Right lobe of liver (tissue), 6 donors: ENCODE results near the gene TRMT5. TPM values are rescaled to one million over a fixed set of nuclear protein-coding genes. Genes with fewer than 3 reads are reported as not detected.

Experiments
- ATAC-seq, 4 donors: fragments of 200-7000 bp; cut with Tn5 transposase; one replicate each; pipeline ENCODE4 v1.9.1; 2020; ENCODE audit warnings: mild to moderate bottlenecking in 4 of 4, moderate library complexity in 4 of 4
- DNase-seq, 3 donors: peaks; one replicate each; pipeline ENCODE4 v3.0.0-alpha.2; 2020
- H3K27ac ChIP-seq, 3 donors: fragments of 200-600 bp; one replicate each; pipeline ENCODE4 v1.8.0; 2022
- H3K27me3 ChIP-seq, 2 donors: fragments of 200-600 bp; one replicate each; pipeline ENCODE4 v1.8.0; 2022
- H3K36me3 ChIP-seq, 4 donors: fragments of 200-600 bp; sonication (generic) in 1 of 4; one replicate each; pipeline versions ENCODE4 v1.5.1 to v1.8.0; 2017 to 2022; ENCODE audit warnings: control low read depth in 1 of 4
- H3K4me1 ChIP-seq, 4 donors: fragments of 200-600 bp; sonication (generic) in 1 of 4; one replicate each; pipeline versions ENCODE4 v1.5.1 to v1.8.0; 2017 to 2022; ENCODE audit warnings: control low read depth in 1 of 4
- H3K4me3 ChIP-seq, 3 donors: fragments of 200-600 bp; one replicate each; pipeline ENCODE4 v1.8.0; 2022
- H3K9me3 ChIP-seq, 4 donors: fragments of 200-600 bp; sonication (generic) in 1 of 4; one replicate each; pipeline versions ENCODE4 v1.5.1 to v1.8.0; 2017 to 2022; ENCODE audit warnings: control low read depth in 1 of 4
- CTCF ChIP-seq, 4 donors: fragments of 200-600 bp in 3 of 4; fragments of 450-650 bp in 1 of 4; IDR thresholded peaks; one replicate each; pipeline versions ENCODE4 v1.5.1 to v1.8.0; 2016 to 2022; ENCODE audit warnings: antibody characterized with exemption in 4 of 4, mild to moderate bottlenecking in 2 of 4
- POLR2A ChIP-seq: fragments of 450-650 bp; IDR thresholded peaks from one replicate; pipeline ENCODE4 v1.6.1; 2017; ENCODE audit warnings: antibody characterized with exemption, mild to moderate bottlenecking
- WGBS: methylation state at CpG from one replicate; pipeline ENCODE4 v1.1.6; 2018; ENCODE audit warnings: low coverage, low lambda C conversion rate; ENCODE audit not compliant: insufficient coverage; ENCODE audit errors: missing lambda C conversion rate; 5-methylcytosine and 5-hydroxymethylcytosine counted together
- intact Hi-C, 2 donors: fragments of 100-400 bp; cut with DNase I; formaldehyde crosslinking; loops; one replicate each; pipeline versions ENCODE4 v1.11.2 to v1.14.1; 2022
- total RNA-seq, 6 experiments: library from RNA; depleted of rRNA in 2 of 6; stranded (reverse); fragments of >200 nt in 2 of 6; fragmentation: NEBNext Ultra II Directional in 3 of 6; extraction: Animal tissue kit (Norgen Biotek cat#: 25700) in 3 of 6; gene quantifications; one replicate each; pipeline versions ENCODE4 v1.1.0 to v1.2.4, GENCODE V29; 2016 to 2023
- donor health status: DM: no; HTN: yes; CAD: no.
- donor health status: DM: no; HTN: no; CAD: no.
- donor health status: DM: no; HTN: no; CAD: no.
- donor health status: DM: no; HTN: yes; CAD: no.
- donor health status: DM: no; HTN: yes; CAD: no.

The TRMT5 gene
- total RNA-seq, 6 experiments from 2014 or later, result 4.3 to 7.6 (median 5.5) TPM

GRCh38 chr14:61019537-61019936 is 38.7 kb upstream of the TRMT5 start:
- Histone ChIP-seq H3K27me3 (no peaks in the 10 kb centered on the region), H3K27ac (no peak overlapping the region), H3K36me3 (peaks cover 0 to 7% (median 0%) of the 10 kb centered on the region in 4 donors), H3K4me1 (no peaks in the 10 kb centered on the region), H3K4me3 (no peak overlapping the region), H3K9me3 (no peaks in the 10 kb centered on the region)
- intact Hi-C loops, result no loop called here
- no peak for DNase-seq
- ATAC-seq, result no peak
- whole genome bisulfite sequencing, result 75% methylated on average over 1 of the region's 1 CpG
- TF ChIP-seq POLR2A (no peak), CTCF (IDR thresholded peaks at IDR 0.05) (no peak)

DNA sequence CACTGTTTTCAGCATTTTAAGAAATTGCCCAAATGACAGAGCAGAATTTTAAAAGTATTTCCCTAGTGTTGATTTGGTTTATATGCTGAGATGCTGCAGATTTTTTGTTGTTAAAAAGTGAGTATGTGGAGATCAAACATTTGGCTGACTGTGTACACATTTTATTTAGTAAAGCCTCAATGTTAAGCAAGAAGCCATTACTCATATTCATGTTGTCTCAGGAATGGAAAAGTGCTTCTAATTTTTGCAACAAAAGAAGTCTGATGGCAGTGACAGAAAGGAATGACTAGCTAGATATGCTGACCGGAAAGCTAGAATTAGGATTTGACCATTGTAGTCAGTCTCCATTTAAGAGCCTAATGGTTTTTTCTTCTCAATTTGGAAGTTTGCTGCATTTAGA is 22.7 kb upstream of the TRMT5 start:
- ATAC-seq, result no peak

DNA sequence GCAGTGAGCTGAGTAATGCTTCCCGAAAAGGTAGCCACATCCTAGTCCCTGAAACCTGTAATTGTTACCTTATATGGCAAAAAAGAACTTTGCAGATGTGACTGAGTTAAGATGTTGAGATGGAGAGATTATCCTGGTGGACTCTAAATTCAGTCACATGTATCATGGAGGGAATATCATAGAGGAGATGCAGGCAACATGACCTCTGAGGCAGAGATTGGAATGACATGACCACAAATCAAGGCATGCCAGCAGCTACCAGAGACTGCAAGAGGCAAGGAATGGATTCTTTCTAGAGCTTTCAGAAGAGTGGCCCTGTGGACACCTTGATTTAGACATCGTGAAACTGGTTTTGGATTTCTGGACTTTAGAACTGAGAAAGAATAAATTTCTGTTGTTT is 18.7 kb upstream of the TRMT5 start:
- H3K27me3 ChIP-seq, result no peaks in the 10 kb centered on the region
- no peak overlapping the region for H3K27ac ChIP-seq
- 95% methylated on average over 2 of the region's 2 CpGs for WGBS
- no peaks in the 10 kb centered on the region for H3K36me3 ChIP-seq
- H3K4me3 ChIP-seq, result no peak overlapping the region
- DNase-seq (no peak), ATAC-seq (no peak)
- no peak for TF ChIP-seq POLR2A
- no peak for TF ChIP-seq CTCF (IDR thresholded peaks at IDR 0.05)
- H3K4me1 ChIP-seq, result no peaks in the 10 kb centered on the region
- no peaks in the 10 kb centered on the region for H3K9me3 ChIP-seq
- intact Hi-C loops, result no loop called here

More for the DNA sequence above, 22.7 kb upstream of the TRMT5 start:
- no peak for TF ChIP-seq CTCF (IDR thresholded peaks at IDR 0.05)
- TF ChIP-seq POLR2A, result no peak
- intact Hi-C loops, result no loop called here
- Histone ChIP-seq H3K36me3 (no peaks in the 10 kb centered on the region), H3K27me3 (no peaks in the 10 kb centered on the region), H3K9me3 (no peaks in the 10 kb centered on the region), H3K4me3 (no peak overlapping the region), H3K27ac (no peak overlapping the region), H3K4me1 (no peaks in the 10 kb centered on the region)
- 100% methylated on average over 1 of the region's 1 CpG for WGBS
- DNase-seq, result no peak

- ATAC-seq (no peak), DNase-seq (no peak)
- 87% methylated on average over 9 of the region's 9 CpGs for WGBS
Observed at GRCh38 chr14:60998617-60999016, 17.7 kb upstream of the TRMT5 start.

More at GRCh38 chr14:60998617-60999016, 17.7 kb upstream of the TRMT5 start:
- no peaks in the 10 kb centered on the region for H3K36me3 ChIP-seq
- no peak overlapping the region for H3K4me3 ChIP-seq
- no peaks in the 10 kb centered on the region for H3K9me3 ChIP-seq
- TF ChIP-seq POLR2A, result no peak
- TF ChIP-seq CTCF (IDR thresholded peaks at IDR 0.05), result no peak
- no peak overlapping the region for H3K27ac ChIP-seq
- no peaks in the 10 kb centered on the region for H3K27me3 ChIP-seq
- no peaks in the 10 kb centered on the region for H3K4me1 ChIP-seq
- intact Hi-C loops, result no loop called here
